ENCODE measurements around the gene STK32B.

- TF ChIP-seq CTCF (IDR thresholded peaks at IDR 0.05), result no peak
- no peak for TF ChIP-seq EP300 (IDR thresholded peaks at IDR 0.05)
- TF ChIP-seq POLR2A (IDR thresholded peaks at IDR 0.05), result no peak
Observed at GRCh38 chr4:5249727-5250126, 198.4 kb downstream of the STK32B start.
